ENCODE data around the gene GARNL3.

Gene GARNL3

DNA sequence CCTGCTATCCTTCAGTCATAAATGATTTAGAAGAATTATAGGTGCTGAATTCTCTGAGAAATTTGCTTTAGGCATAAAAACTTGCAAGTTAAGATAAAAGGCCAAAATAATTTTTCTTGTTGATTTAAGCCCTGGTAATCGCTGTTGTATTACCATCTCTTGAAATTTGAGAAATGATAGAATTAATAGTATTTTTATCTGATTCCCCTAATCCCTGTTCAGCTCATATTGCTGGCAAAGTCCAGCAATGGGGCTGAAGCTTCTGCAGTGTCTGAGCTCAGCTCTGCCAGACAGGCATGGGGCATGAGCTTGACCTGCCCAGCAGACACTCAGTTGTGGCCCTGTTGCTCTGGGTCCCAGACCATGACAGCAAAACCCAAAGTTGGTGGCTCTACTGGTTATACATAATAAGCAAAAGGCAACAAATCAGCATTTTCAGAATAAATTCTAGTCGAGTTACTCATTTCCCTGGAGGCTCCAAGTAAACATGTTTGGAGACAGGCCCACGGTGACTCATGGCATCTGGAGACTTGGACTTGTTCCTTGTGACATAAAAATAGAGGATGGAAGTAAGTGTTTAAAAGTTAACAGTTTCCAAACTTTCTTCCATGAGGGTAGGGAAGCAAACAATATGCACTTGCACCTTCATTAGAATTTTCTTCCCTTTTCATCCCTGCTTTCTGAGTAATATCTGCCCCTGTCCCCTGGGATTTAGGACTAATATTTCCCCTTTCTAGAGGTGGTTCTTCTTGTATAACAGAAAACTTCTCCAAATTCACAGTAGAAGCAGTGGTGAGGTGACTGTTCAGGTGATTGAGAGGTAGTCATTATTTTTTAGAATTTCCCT lies 72.2 kb downstream of the GARNL3 start (continued):
- peak; percentile 29; the same call in 1 of the 2 replicates for TF ChIP-seq PRDM6 (tag by site-specific recombination; IDR thresholded peaks at IDR 0.05)
- no peak for TF ChIP-seq ZNF157 (tag by site-specific recombination; IDR thresholded peaks at IDR 0.05)

DNA sequence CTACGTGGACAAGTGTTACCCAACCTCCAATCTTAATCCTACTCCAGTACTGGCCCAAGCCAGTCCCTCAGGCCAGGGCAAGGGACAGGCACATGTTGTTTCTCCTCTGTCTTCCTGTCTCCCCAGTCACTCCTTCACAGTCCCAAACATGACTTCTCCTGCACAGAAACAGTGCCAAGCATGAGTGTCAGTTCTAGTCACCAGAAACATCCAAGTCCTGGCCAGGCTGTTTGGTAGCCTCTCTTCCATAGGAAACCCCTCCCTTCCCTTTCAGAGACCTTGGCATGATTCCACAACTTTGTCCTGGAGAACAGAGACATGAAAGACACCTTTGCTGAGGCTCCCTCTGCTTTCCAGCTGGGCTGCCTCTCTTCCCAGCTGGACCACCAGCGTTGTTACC lies 76.1 kb downstream of the GARNL3 start:
- H3K27ac ChIP-seq (ENCODE audit: extremely low read depth, low read depth, low read length), result no peak overlapping the region
- H3K4me3 ChIP-seq (ENCODE audit: low read depth, low read length), result no peak overlapping the region
- ChIA-PET POLR2A (no interaction called here), CTCF (no interaction called here)
- H3K36me3 ChIP-seq (ENCODE audit: control insufficient read depth in 2 of 2, insufficient read depth in 1 of 2, low read length in 2 of 2), result peaks cover 0 to 61% of the 10 kb centered on the region in 2 experiments; a peak in 1 of 3 replicates
- no peaks in the 10 kb centered on the region for H3K9me3 ChIP-seq (ENCODE audit: control insufficient read depth, insufficient read depth, low read depth, low read length)
- TF ChIP-seq REPIN1 (tag by site-specific recombination; IDR thresholded peaks at IDR 0.05; ENCODE audit: low read depth), result no peak
- no peak for TF ChIP-seq SCRT1 (tag by site-specific recombination; IDR thresholded peaks at IDR 0.05; ENCODE audit: borderline replicate concordance)
- no peak for TF ChIP-seq ZBTB21 (tag by site-specific recombination; IDR thresholded peaks at IDR 0.05)
- TF ChIP-seq, protein P1, sequence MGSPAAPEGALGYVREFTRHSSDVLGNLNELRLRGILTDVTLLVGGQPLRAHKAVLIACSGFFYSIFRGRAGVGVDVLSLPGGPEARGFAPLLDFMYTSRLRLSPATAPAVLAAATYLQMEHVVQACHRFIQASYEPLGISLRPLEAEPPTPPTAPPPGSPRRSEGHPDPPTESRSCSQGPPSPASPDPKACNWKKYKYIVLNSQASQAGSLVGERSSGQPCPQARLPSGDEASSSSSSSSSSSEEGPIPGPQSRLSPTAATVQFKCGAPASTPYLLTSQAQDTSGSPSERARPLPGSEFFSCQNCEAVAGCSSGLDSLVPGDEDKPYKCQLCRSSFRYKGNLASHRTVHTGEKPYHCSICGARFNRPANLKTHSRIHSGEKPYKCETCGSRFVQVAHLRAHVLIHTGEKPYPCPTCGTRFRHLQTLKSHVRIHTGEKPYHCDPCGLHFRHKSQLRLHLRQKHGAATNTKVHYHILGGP (tag by site-specific recombination; IDR thresholded peaks at IDR 0.05), result no peak
- no peak for TF ChIP-seq PRDM2 (tag by site-specific recombination; IDR thresholded peaks at IDR 0.05; ENCODE audit: borderline replicate concordance)
- no peak for TF ChIP-seq HOXA7 (CRISPR knock-in tag; IDR thresholded peaks at IDR 0.05; ENCODE audit: borderline replicate concordance)
- no peak for TF ChIP-seq TRIM28 (IDR thresholded peaks at IDR 0.05; ENCODE audit: borderline replicate concordance, low read length)
- TF ChIP-seq ZFP3 (tag by site-specific recombination; IDR thresholded peaks at IDR 0.05; ENCODE audit: low read depth), result no peak
- no peak for TF ChIP-seq ZNF335 (tag by site-specific recombination; conservative IDR thresholded peaks at IDR 0.05)
- TF ChIP-seq ZNF645 (tag by site-specific recombination; IDR thresholded peaks at IDR 0.05), result no peak
- TF ChIP-seq ZNF398 (tag by site-specific recombination; IDR thresholded peaks at IDR 0.05), result no peak
- TF ChIP-seq, protein P2, sequence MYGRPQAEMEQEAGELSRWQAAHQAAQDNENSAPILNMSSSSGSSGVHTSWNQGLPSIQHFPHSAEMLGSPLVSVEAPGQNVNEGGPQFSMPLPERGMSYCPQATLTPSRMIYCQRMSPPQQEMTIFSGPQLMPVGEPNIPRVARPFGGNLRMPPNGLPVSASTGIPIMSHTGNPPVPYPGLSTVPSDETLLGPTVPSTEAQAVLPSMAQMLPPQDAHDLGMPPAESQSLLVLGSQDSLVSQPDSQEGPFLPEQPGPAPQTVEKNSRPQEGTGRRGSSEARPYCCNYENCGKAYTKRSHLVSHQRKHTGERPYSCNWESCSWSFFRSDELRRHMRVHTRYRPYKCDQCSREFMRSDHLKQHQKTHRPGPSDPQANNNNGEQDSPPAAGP (tag by site-specific recombination; IDR thresholded peaks at IDR 0.05), result no peak
- no peak for TF ChIP-seq ZNF610 (tag by site-specific recombination; IDR thresholded peaks at IDR 0.05; ENCODE audit: borderline replicate concordance)
- TF ChIP-seq ZNF777 (tag by site-specific recombination; IDR thresholded peaks at IDR 0.05; ENCODE audit: borderline replicate concordance), result no peak
- no peak for TF ChIP-seq ZNF416 (tag by site-specific recombination; IDR thresholded peaks at IDR 0.05)
- TF ChIP-seq ZNF433 (tag by site-specific recombination; IDR thresholded peaks at IDR 0.05; ENCODE audit: low read depth), result no peak
- TF ChIP-seq ZNF639 (tag by site-specific recombination; IDR thresholded peaks at IDR 0.05), result no peak
- no peak for TF ChIP-seq ZNF2 (tag by site-specific recombination; IDR thresholded peaks at IDR 0.05)
- TF ChIP-seq ZNF530 (tag by site-specific recombination; IDR thresholded peaks at IDR 0.05; ENCODE audit: low read depth), result no peak
- peaks cover 4% of the 10 kb centered on the region; the same call in 1 of the 2 replicates for H3K4me1 ChIP-seq (ENCODE audit: control insufficient read depth, insufficient read depth, low read length)
